CD14-positive monocyte (primary cell): ENCODE results near the gene PHYKPL. TPM values are rescaled to one million over a fixed set of nuclear protein-coding genes. Genes with fewer than 3 reads are reported as not detected.
A peak's percentile ranks its signal among the peaks of the same experiment; 100 is the strongest.

ENCODE experiments used
- DNase-seq, 3 donors: peaks; one replicate each; pipeline ENCODE4 v3.0.0-alpha.2; 2011 to 2022
- H2AFZ ChIP-seq: 2 replicates; pipeline ENCODE4 v1.6.0; 2012; ENCODE audit warnings: mild to moderate bottlenecking, low read depth, low read length, inconsistent platforms; ENCODE audit not compliant: insufficient read depth, poor library complexity, severe bottlenecking
- H3K27ac ChIP-seq, 2 donors: 1 replicate in 1 of 2; 2 replicates in 1 of 2; pipeline ENCODE4 v1.5.1; 2012 to 2013; ENCODE audit warnings: low read length in 2 of 2, control low read depth in 1 of 2, inconsistent platforms in 1 of 2, low read depth in 1 of 2, mild to moderate bottlenecking in 1 of 2
- H3K27me3 ChIP-seq, 2 donors: one replicate each; pipeline versions ENCODE4 v1.6.0 to v1.6.1; 2011 to 2013; ENCODE audit warnings: low read length in 2 of 2; ENCODE audit not compliant: control insufficient read depth in 2 of 2, insufficient read depth in 2 of 2
- H3K36me3 ChIP-seq, 2 donors: replicated peaks in 1 of 2; 1 replicate in 1 of 2; 2 replicates in 1 of 2; pipeline versions ENCODE4 v1.5.1 to v1.6.1; 2012 to 2013; ENCODE audit warnings: low read length in 2 of 2, control low read depth in 1 of 2, inconsistent platforms in 1 of 2, mild to moderate bottlenecking in 1 of 2; ENCODE audit not compliant: insufficient read depth in 2 of 2, control insufficient read depth in 1 of 2
- H3K4me1 ChIP-seq, 2 donors: 1 replicate in 1 of 2; 2 replicates in 1 of 2; pipeline versions ENCODE4 v1.5.1 to v1.6.1; 2012 to 2013; ENCODE audit warnings: low read length in 2 of 2, control low read depth in 1 of 2, inconsistent platforms in 1 of 2, mild to moderate bottlenecking in 1 of 2, moderate library complexity in 1 of 2; ENCODE audit not compliant: insufficient read depth in 2 of 2, control insufficient read depth in 1 of 2
- H3K4me2 ChIP-seq: replicated peaks from 2 replicates; pipeline ENCODE3; 2012; ENCODE audit warnings: low read length, moderate library complexity, mild to moderate bottlenecking; ENCODE audit not compliant: poor library complexity, severe bottlenecking; ENCODE audit errors: extremely low read depth
- H3K4me3 ChIP-seq, 3 experiments: fragments of 200-600 bp in 1 of 3; sonication (generic) in 1 of 3; replicated peaks in 1 of 3; 1 replicate in 2 of 3; 2 replicates in 1 of 3; pipeline ENCODE4 v1.5.1; 2011 to 2013; ENCODE audit warnings: low read length in 3 of 3, mild to moderate bottlenecking in 3 of 3, control low read depth in 2 of 3, low read depth in 2 of 3, inconsistent platforms in 1 of 3, moderate library complexity in 1 of 3
- H3K79me2 ChIP-seq: 2 replicates; pipeline ENCODE4 v1.6.0; 2012; ENCODE audit warnings: mild to moderate bottlenecking, control low read depth, inconsistent platforms, low read length, moderate library complexity; ENCODE audit not compliant: insufficient read depth
- H3K9ac ChIP-seq: 2 replicates; pipeline ENCODE4 v1.6.0; 2017; ENCODE audit warnings: low read length, mild to moderate bottlenecking; ENCODE audit not compliant: insufficient read depth, poor library complexity, severe bottlenecking
- H3K9me3 ChIP-seq, 2 donors: replicated peaks in 1 of 2; 1 replicate in 1 of 2; 2 replicates in 1 of 2; pipeline versions ENCODE4 v1.5.1 to v1.6.1; 2012 to 2013; ENCODE audit warnings: low read length in 2 of 2, control low read depth in 1 of 2; ENCODE audit not compliant: control insufficient read depth in 1 of 2, insufficient read depth in 1 of 2
- H4K20me1 ChIP-seq: 2 replicates; pipeline ENCODE4 v1.6.0; 2012; ENCODE audit warnings: mild to moderate bottlenecking, low read length, control low read depth, moderate library complexity; ENCODE audit not compliant: insufficient read depth
- H3K27ac Mint-ChIP-seq, 7 donors: one replicate each; pipeline ENCODE4 v1.8.0; 2020; ENCODE audit warnings: mild to moderate bottlenecking in 7 of 7, mixed read lengths in 7 of 7, moderate library complexity in 6 of 7, inconsistent platforms in 2 of 7
- H3K27me3 Mint-ChIP-seq, 3 donors: one replicate each; pipeline ENCODE4 v1.8.0; 2021 to 2022; ENCODE audit warnings: low read depth in 3 of 3, mild to moderate bottlenecking in 3 of 3, mixed read lengths in 3 of 3, moderate library complexity in 3 of 3, inconsistent platforms in 1 of 3
- H3K36me3 Mint-ChIP-seq, 2 donors: one replicate each; pipeline ENCODE4 v1.8.0; 2020; ENCODE audit warnings: mixed read lengths in 2 of 2, inconsistent platforms in 1 of 2, mild to moderate bottlenecking in 1 of 2
- H3K4me1 Mint-ChIP-seq: one replicate; pipeline ENCODE4 v1.8.0; 2020; ENCODE audit warnings: mild to moderate bottlenecking, mixed read lengths
- H3K4me3 Mint-ChIP-seq, 2 donors: one replicate each; pipeline ENCODE4 v1.8.0; 2020; ENCODE audit warnings: mild to moderate bottlenecking in 2 of 2, mixed read lengths in 2 of 2, moderate library complexity in 1 of 2
- H3K9me3 Mint-ChIP-seq, 7 donors: one replicate each; pipeline ENCODE4 v1.8.0; 2020 to 2022; ENCODE audit warnings: mixed read lengths in 7 of 7, mild to moderate bottlenecking in 6 of 7, moderate library complexity in 6 of 7, inconsistent platforms in 2 of 7
- CTCF ChIP-seq: fragments of 200-600 bp; IDR thresholded peaks from one replicate; pipeline ENCODE4 v1.8.0; 2022; ENCODE audit warnings: antibody characterized with exemption, mild to moderate bottlenecking
- WGBS: methylation state at CpG from one replicate; pipeline ENCODE4 v1.1.5; 2013; ENCODE audit warnings: missing lambda C conversion rate; ENCODE audit not compliant: insufficient coverage; 5-methylcytosine and 5-hydroxymethylcytosine counted together
- intact Hi-C, 2 donors: fragments of 100-400 bp; cut with micrococcal nuclease; formaldehyde crosslinking; loops; one replicate each; pipeline versions ENCODE4 v1.15.0 to v1.15.1; 2023
- polyA plus RNA-seq, 3 donors: library from polyadenylated mRNA; depleted of rRNA in 1 of 3; unstranded in 2 of 3; stranded (reverse) in 1 of 3; fragments of 300-500 nt in 2 of 3; fragments of >200 nt in 1 of 3; fragmentation: Illumina TruSeq in 2 of 3; gene quantifications; 1 replicate in 2 of 3; 2 replicates in 1 of 3; pipeline ENCODE4 v1.2.3, GENCODE V29; 2012 to 2021

The PHYKPL gene
- polyA plus RNA-seq, 3 donors, result 39.2 to 199 (median 43.0) TPM

GRCh38 chr5:178210073-178210535, 22.5 kb downstream of the PHYKPL start:
- peaks cover 100% of the 10 kb centered on the region for H4K20me1 ChIP-seq
- peak overlapping the region in 1 of 2 donors; percentile 1 for H3K27ac ChIP-seq
- no peak overlapping the region for H3K4me3 Mint-ChIP-seq
- H3K4me1 ChIP-seq, result peaks cover 15 to 34% of the 10 kb centered on the region in 2 donors
- H3K9me3 Mint-ChIP-seq, result no peaks in the 10 kb centered on the region
- no peak overlapping the region for H2AFZ ChIP-seq
- H3K27me3 Mint-ChIP-seq, result peaks cover 0 to 1% (median 0%) of the 10 kb centered on the region in 3 donors
- peaks cover 86% of the 10 kb centered on the region for H3K79me2 ChIP-seq
- no peak for TF ChIP-seq CTCF
- peaks cover 85 to 91% of the 10 kb centered on the region in 2 donors for H3K36me3 ChIP-seq
- no peaks in the 10 kb centered on the region for H3K27me3 ChIP-seq
- intact Hi-C loops, result no loop called here
- no peaks in the 10 kb centered on the region for H3K9me3 ChIP-seq
- H3K4me2 ChIP-seq, result no peak overlapping the region
- H3K27ac Mint-ChIP-seq, result peak overlapping the region in 2 of 7 donors; percentile 26 to 72
- DNase-seq, result no peak
- peaks cover 33% of the 10 kb centered on the region for H3K4me1 Mint-ChIP-seq
- WGBS, result 91% methylated on average over 11 of the region's 18 CpGs
- H3K4me3 ChIP-seq, result no peak overlapping the region
- H3K36me3 Mint-ChIP-seq, result peaks cover 89 to 90% of the 10 kb centered on the region in 2 donors
- H3K9ac ChIP-seq, result no peak overlapping the region

GRCh38 chr5:178209334-178210072, 23.1 kb downstream of the PHYKPL start:
- H4K20me1 ChIP-seq, result peaks cover 94% of the 10 kb centered on the region
- WGBS, result 88% methylated on average over 8 of the region's 8 CpGs
- H3K4me3 ChIP-seq, result no peak overlapping the region
- H3K79me2 ChIP-seq, result peaks cover 87% of the 10 kb centered on the region
- H3K4me1 Mint-ChIP-seq, result peaks cover 29% of the 10 kb centered on the region
- no peaks in the 10 kb centered on the region for H3K9me3 Mint-ChIP-seq
- no peak overlapping the region for H3K9ac ChIP-seq
- peak overlapping the region in 4 of 7 donors; percentile 42 to 59 (median 46) for H3K27ac Mint-ChIP-seq
- no peak for DNase-seq
- peaks cover 0 to 1% (median 0%) of the 10 kb centered on the region in 3 donors for H3K27me3 Mint-ChIP-seq
- no peak overlapping the region for H2AFZ ChIP-seq
- peak overlapping the region in 1 of 2 donors; percentile 1 for H3K27ac ChIP-seq
- peaks cover 83 to 84% of the 10 kb centered on the region in 2 donors for H3K36me3 Mint-ChIP-seq
- H3K4me1 ChIP-seq, result peaks cover 15 to 28% of the 10 kb centered on the region in 2 donors
- TF ChIP-seq CTCF, result no peak
- no peaks in the 10 kb centered on the region for H3K27me3 ChIP-seq
- H3K4me3 Mint-ChIP-seq, result no peak overlapping the region
- intact Hi-C loops, result no loop called here
- H3K36me3 ChIP-seq, result peaks cover 79 to 85% of the 10 kb centered on the region in 2 donors
- no peak overlapping the region for H3K4me2 ChIP-seq
- H3K9me3 ChIP-seq, result no peaks in the 10 kb centered on the region
